Sigmoid colon (tissue), 7 donors: ENCODE measurements around the gene SND1. TPM values are rescaled to one million over a fixed set of nuclear protein-coding genes. Genes with fewer than 3 reads are reported as not detected.

ENCODE experiments used
- DNase-seq: peaks from one replicate; pipeline ENCODE4 v3.0.0-alpha.2; 2019
- H3K27ac ChIP-seq, 4 donors: fragments of 200-600 bp; sonication (generic); one replicate each; pipeline ENCODE4 v1.5.1; 2016 to 2019; ENCODE audit warnings: mild to moderate bottlenecking in 1 of 4
- H3K27me3 ChIP-seq, 3 donors: fragments of 200-600 bp; sonication (generic); one replicate each; pipeline ENCODE4 v1.5.1; 2019; ENCODE audit warnings: mild to moderate bottlenecking in 1 of 3
- H3K36me3 ChIP-seq, 4 donors: fragments of 200-600 bp; sonication (generic); one replicate each; pipeline ENCODE4 v1.5.1; 2016 to 2019
- H3K4me1 ChIP-seq, 4 donors: fragments of 200-600 bp; sonication (generic); one replicate each; pipeline ENCODE4 v1.5.1; 2017 to 2019
- H3K4me3 ChIP-seq, 4 donors: fragments of 200-600 bp; sonication (generic); one replicate each; pipeline ENCODE4 v1.5.1; 2017 to 2019; ENCODE audit warnings: mild to moderate bottlenecking in 2 of 4, moderate library complexity in 1 of 4
- H3K9me3 ChIP-seq, 4 donors: fragments of 200-600 bp in 3 of 4; sonication (generic) in 3 of 4; one replicate each; pipeline versions ENCODE4 v1.5.1 to v1.6.1; 2013 to 2019
- CTCF ChIP-seq, 4 experiments: fragments of 450-650 bp in 3 of 4; fragments of 200-600 bp in 1 of 4; IDR thresholded peaks; one replicate each; pipeline ENCODE4 v1.5.1; 2016 to 2019; ENCODE audit warnings: antibody characterized with exemption in 4 of 4, mild to moderate bottlenecking in 3 of 4, moderate library complexity in 2 of 4
- EP300 ChIP-seq, 4 donors: sonication (generic); formaldehyde crosslinking; IDR thresholded peaks; one replicate each; pipeline ENCODE4 v1.6.1; 2017; ENCODE audit warnings: antibody characterized with exemption in 4 of 4
- POLR2A ChIP-seq, 2 donors: fragments of 450-650 bp; IDR thresholded peaks; one replicate each; pipeline ENCODE4 v1.6.1; 2016; ENCODE audit warnings: antibody characterized with exemption in 2 of 2, mild to moderate bottlenecking in 2 of 2, moderate library complexity in 2 of 2
- POLR2AphosphoS5 ChIP-seq, 4 donors: sonication (generic); formaldehyde crosslinking; IDR thresholded peaks; one replicate each; pipeline ENCODE4 v1.6.1; 2017; ENCODE audit warnings: antibody characterized with exemption in 4 of 4
- WGBS, 2 donors: extraction: QIAGEN DNeasy Blood & Tissue Kit; methylation state at CpG; one replicate each; pipeline ENCODE4 v1.1.7; 2013; 5-methylcytosine and 5-hydroxymethylcytosine counted together
- intact Hi-C: fragments of 100-400 bp; cut with DNase I; formaldehyde crosslinking; loops from one replicate; pipeline ENCODE4 v1.15.1; 2023
- polyA plus RNA-seq, 3 donors: library from polyadenylated mRNA; stranded (reverse); fragments of 200-250 nt; gene quantifications; one replicate each; pipeline ENCODE4 v1.2.3, GENCODE V29; 2013
- small RNA-seq, 3 donors: library from RNA; depleted of rRNA; stranded (forward); fragments of <200 nt; gene quantifications; one replicate each; pipeline ENCODE3, GENCODE V24; 2016
- total RNA-seq, 4 donors: library from RNA; depleted of rRNA; stranded (reverse); fragments of >200 nt; gene quantifications; one replicate each; pipeline ENCODE4 v1.1.0, GENCODE V29; 2016
- donor health status: healthy with polysubstance abuse.
- donor health status: Bipolar disorder and iron deficiency.
- donor health status: healthy.

The SND1 gene
- total and polyA plus RNA-seq, 7 donors, result 30.6 to 93.4 (median 71.3) TPM

- no peak overlapping the region for H3K27ac ChIP-seq
- 11 to 34% methylated on average over 9 of the region's 9 CpGs for WGBS, 2 donors
- H3K27me3 ChIP-seq, result peaks cover 3 to 70% (median 36%) of the 10 kb centered on the region in 3 donors
- intact Hi-C loops, result loop anchor here (2.0 kb wide), 1 partner anchor 428 kb away; no protein-coding TSS in a partner anchor
- H3K4me1 ChIP-seq, result peaks cover 0 to 24% (median 21%) of the 10 kb centered on the region in 4 donors
- no peak for DNase-seq
- no peaks in the 10 kb centered on the region for H3K9me3 ChIP-seq
- H3K4me3 ChIP-seq, result no peak overlapping the region
- TF ChIP-seq POLR2AphosphoS5 (IDR thresholded peaks at IDR 0.05), result no peak
- no peak for TF ChIP-seq POLR2A (IDR thresholded peaks at IDR 0.05)
- no peak for TF ChIP-seq EP300 (IDR thresholded peaks at IDR 0.05)
- TF ChIP-seq CTCF (IDR thresholded peaks at IDR 0.05), result no peak
- H3K36me3 ChIP-seq, result no peaks in the 10 kb centered on the region
Measured at GRCh38 chr7:128137181-128137580, 485.2 kb downstream of the SND1 start.

- TF ChIP-seq CTCF (IDR thresholded peaks at IDR 0.05), result no peak
- TF ChIP-seq EP300 (IDR thresholded peaks at IDR 0.05), result no peak
- no peak for TF ChIP-seq POLR2AphosphoS5 (IDR thresholded peaks at IDR 0.05)
- TF ChIP-seq POLR2A (IDR thresholded peaks at IDR 0.05), result no peak
- DNase-seq, result no peak
- Histone ChIP-seq H3K4me3 (no peak overlapping the region), H3K27me3 (peaks cover 0 to 56% (median 26%) of the 10 kb centered on the region in 3 donors), H3K36me3 (no peaks in the 10 kb centered on the region), H3K27ac (no peak overlapping the region), H3K9me3 (peaks cover 0 to 4% (median 0%) of the 10 kb centered on the region in 4 donors), H3K4me1 (peaks cover 0 to 21% (median 18%) of the 10 kb centered on the region in 4 donors)
- intact Hi-C loops, result no loop called here
- WGBS, 2 donors, result 71 to 77% methylated on average over 3 of the region's 3 CpGs
Measured at GRCh38 chr7:128139406-128139805, 487.4 kb downstream of the SND1 start.

GRCh38 chr7:128141683-128142195 lies 489.7 kb downstream of the SND1 start:
- no peaks in the 10 kb centered on the region for H3K36me3 ChIP-seq
- H3K27me3 ChIP-seq, result peaks cover 0 to 37% (median 7%) of the 10 kb centered on the region in 3 donors
- no peak overlapping the region for H3K4me3 ChIP-seq
- WGBS, 2 donors, result 90 to 94% methylated on average over 6 of the region's 6 CpGs
- intact Hi-C loops, result no loop called here
- H3K9me3 ChIP-seq, result peaks cover 0 to 4% (median 0%) of the 10 kb centered on the region in 4 donors
- DNase-seq, result no peak
- TF ChIP-seq POLR2AphosphoS5 (IDR thresholded peaks at IDR 0.05) (no peak), EP300 (IDR thresholded peaks at IDR 0.05) (no peak), CTCF (IDR thresholded peaks at IDR 0.05) (no peak)
- H3K4me1 ChIP-seq, result no peaks in the 10 kb centered on the region
- no peak overlapping the region for H3K27ac ChIP-seq

Small RNA genes lying within 50 kb of the gene (small RNA-seq; reads per million reads assigned to genes)
- gene MIR593, result 0 reads per million in 3 donors

Other genes starting within 250 kb of the SND1 start
- gene GCC1, start 66.6 kb upstream of the SND1 start, total RNA-seq, result 10 to 100 TPM in 2 of 4 donors, 1 to 10 TPM in 2; 8.7 to 13.8 (median 11.3) TPM
- gene GCC1, start 66.6 kb upstream of the SND1 start, polyA plus RNA-seq, result 10 to 100 TPM in 2 of 3 donors, 1 to 10 TPM in 1; 7.2 to 19.2 (median 12.2) TPM
- 100 to 1,000 TPM in 3 of 4 donors, 10 to 100 TPM in 1; 86.4 to 156 (median 138) TPM for gene ARF5, start 63.8 kb upstream of the SND1 start, total RNA-seq
- 100 to 1,000 TPM; 183 to 282 (median 210) TPM for gene ARF5, start 63.8 kb upstream of the SND1 start, polyA plus RNA-seq
- gene FSCN3, start 58.5 kb upstream of the SND1 start, total RNA-seq, result 1 to 10 TPM in 1 of 4 donors, not detected in 3; 4.4 TPM
- gene FSCN3, start 58.5 kb upstream of the SND1 start, polyA plus RNA-seq, result under 1 TPM in 1 of 3 donors, not detected in 2; 0.22 TPM
- gene PAX4, start 34.1 kb upstream of the SND1 start, total RNA-seq, result not detected
- gene PAX4, start 34.1 kb upstream of the SND1 start, polyA plus RNA-seq, result 1 to 10 TPM in 1 of 3 donors, under 1 TPM in 2; 0.13 to 1.2 (median 0.46) TPM